Kidney epithelial cell (primary cell): ENCODE results near the gene ORMDL2. TPM values are rescaled to one million over a fixed set of nuclear protein-coding genes. Genes with fewer than 3 reads are reported as not detected.

Experiments
- DNase-seq: peaks from one replicate; pipeline ENCODE4 v3.0.0-alpha.2; 2010; ENCODE audit warnings: low read depth
- H3K27me3 ChIP-seq: 2 replicates; pipeline ENCODE4 v1.6.0; 2011; ENCODE audit warnings: low read length; ENCODE audit not compliant: control insufficient read depth, insufficient read depth
- H3K36me3 ChIP-seq: 2 replicates; pipeline ENCODE4 v1.5.1; 2011; ENCODE audit warnings: low read length; ENCODE audit not compliant: control insufficient read depth, insufficient read depth
- H3K4me3 ChIP-seq: 2 replicates; pipeline ENCODE4 v1.5.1; 2011; ENCODE audit warnings: low read depth, mild to moderate bottlenecking, control low read depth, low read length
- total RNA-seq: library from RNA; depleted of rRNA; stranded (reverse); fragments of >200 nt; gene quantifications from 2 replicates; pipeline ENCODE4 v1.2.3, GENCODE V29; 2015
- TF ChIP-seq, protein P1 (sequence below): IDR thresholded peaks from 2 replicates; pipeline ENCODE4 v1.5.1; 2011; ENCODE audit warnings: mild to moderate bottlenecking, moderate library complexity, low read length, control low read depth, inconsistent platforms; ENCODE audit not compliant: insufficient read depth, poor library complexity, severe bottlenecking

Gene ORMDL2
- total RNA-seq, 1 donor from 2014 or later = 37.0 TPM

- peak overlapping the region; percentile 91 for H3K4me3 ChIP-seq
- DNase-seq = no peak
- peaks cover 2% of the 10 kb centered on the region for H3K36me3 ChIP-seq
- TF ChIP-seq, protein P1, sequence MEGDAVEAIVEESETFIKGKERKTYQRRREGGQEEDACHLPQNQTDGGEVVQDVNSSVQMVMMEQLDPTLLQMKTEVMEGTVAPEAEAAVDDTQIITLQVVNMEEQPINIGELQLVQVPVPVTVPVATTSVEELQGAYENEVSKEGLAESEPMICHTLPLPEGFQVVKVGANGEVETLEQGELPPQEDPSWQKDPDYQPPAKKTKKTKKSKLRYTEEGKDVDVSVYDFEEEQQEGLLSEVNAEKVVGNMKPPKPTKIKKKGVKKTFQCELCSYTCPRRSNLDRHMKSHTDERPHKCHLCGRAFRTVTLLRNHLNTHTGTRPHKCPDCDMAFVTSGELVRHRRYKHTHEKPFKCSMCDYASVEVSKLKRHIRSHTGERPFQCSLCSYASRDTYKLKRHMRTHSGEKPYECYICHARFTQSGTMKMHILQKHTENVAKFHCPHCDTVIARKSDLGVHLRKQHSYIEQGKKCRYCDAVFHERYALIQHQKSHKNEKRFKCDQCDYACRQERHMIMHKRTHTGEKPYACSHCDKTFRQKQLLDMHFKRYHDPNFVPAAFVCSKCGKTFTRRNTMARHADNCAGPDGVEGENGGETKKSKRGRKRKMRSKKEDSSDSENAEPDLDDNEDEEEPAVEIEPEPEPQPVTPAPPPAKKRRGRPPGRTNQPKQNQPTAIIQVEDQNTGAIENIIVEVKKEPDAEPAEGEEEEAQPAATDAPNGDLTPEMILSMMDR = no peak
- no peaks in the 10 kb centered on the region for H3K27me3 ChIP-seq
Measured at GRCh38 chr12:55818886-55819285, 1.0 kb downstream of the ORMDL2 start.

DNA sequence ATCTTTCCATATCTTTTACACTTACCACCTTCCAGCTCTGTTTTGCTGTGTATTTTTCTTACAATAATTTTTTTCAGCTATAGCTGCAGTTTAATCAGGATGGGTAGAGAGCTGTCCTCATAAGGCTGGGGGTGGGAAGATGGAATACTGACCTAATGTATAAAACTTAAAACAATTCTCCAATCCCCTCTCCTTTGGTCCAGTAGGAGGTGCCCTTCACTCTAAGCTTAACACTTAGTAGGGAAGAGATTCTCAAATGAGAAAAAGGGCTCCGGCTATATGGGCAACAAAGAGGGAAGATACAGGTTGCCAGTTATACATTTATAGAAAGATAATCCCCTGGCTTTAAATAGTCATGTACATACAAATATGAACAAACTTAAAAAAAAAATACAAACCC, 2.8 kb downstream of the ORMDL2 start:
- TF ChIP-seq, protein P1 = peak; percentile 17
- DNase-seq = no peak
- Histone ChIP-seq H3K36me3 (peaks cover 2% of the 10 kb centered on the region), H3K4me3 (no peak overlapping the region), H3K27me3 (no peaks in the 10 kb centered on the region)

- DNase-seq = no peak
- no peak overlapping the region for H3K4me3 ChIP-seq
- TF ChIP-seq, protein P1 = peak; percentile 63
- H3K27me3 ChIP-seq = no peaks in the 10 kb centered on the region
- H3K36me3 ChIP-seq = peaks cover 2% of the 10 kb centered on the region
Measured at GRCh38 chr12:55822228-55822627, 4.4 kb downstream of the ORMDL2 start.

DNA sequence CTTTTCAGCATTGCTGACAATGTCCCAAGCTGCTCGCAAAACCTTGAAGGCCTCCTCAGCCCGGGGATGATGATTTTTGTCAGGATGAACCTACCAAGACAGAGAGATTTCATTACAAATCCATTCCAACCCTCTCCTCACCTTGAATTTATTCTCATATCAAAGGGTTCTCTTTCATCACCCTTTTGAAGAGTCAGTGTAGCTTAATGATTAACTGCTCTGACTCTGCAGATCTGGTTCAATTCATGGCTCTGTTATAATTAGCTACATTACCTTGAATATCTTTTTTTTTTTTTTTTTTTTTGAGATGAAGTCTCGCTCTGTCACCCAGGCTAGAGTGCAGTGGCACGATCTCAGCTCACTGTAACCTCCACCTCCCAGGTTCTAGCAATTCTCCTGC, 5.6 kb downstream of the ORMDL2 start:
- no peaks in the 10 kb centered on the region for H3K27me3 ChIP-seq
- no peak for DNase-seq
- no peak overlapping the region for H3K4me3 ChIP-seq
- peaks cover 2% of the 10 kb centered on the region for H3K36me3 ChIP-seq
- TF ChIP-seq, protein P1 = no peak

- H3K4me3 ChIP-seq = no peak overlapping the region
- peaks cover 2% of the 10 kb centered on the region for H3K36me3 ChIP-seq
- TF ChIP-seq, protein P1 = no peak
- H3K27me3 ChIP-seq = no peaks in the 10 kb centered on the region
- no peak for DNase-seq
Measured at GRCh38 chr12:55824726-55825125, 6.9 kb downstream of the ORMDL2 start.

DNA sequence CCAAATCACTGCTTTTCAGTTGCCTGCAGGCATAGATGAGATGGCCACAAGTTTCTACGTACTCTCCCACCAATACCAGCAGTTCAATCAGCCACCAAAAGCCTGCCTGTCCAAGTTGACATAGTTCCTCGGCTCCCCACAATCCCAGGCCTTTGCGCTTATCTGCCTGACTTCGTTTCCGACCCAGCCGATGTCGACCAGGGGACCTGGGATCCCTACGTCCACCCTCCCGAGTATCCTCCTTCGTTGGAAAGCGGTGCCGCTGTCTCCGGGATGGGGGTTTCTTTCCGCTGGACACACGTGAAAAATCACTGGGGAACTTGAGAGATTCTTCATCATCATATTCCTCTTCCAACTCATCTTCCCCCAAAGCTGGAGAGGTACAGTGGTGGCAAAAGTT, 10.0 kb downstream of the ORMDL2 start:
- Histone ChIP-seq H3K27me3 (no peaks in the 10 kb centered on the region), H3K36me3 (no peaks in the 10 kb centered on the region), H3K4me3 (no peak overlapping the region)
- DNase-seq = no peak
- TF ChIP-seq, protein P1 = no peak
